Measurements from ENCODE around the gene SETD1A. TPM values are rescaled to one million over a fixed set of nuclear protein-coding genes. Genes with fewer than 3 reads are reported as not detected.
"Not testable (repeated sequence)": the region's sequence is repeated elsewhere in the genome, so short reads cannot be mapped to it uniquely, and the experiment has no call there.

The SETD1A gene
- total and polyA plus RNA-seq, 2 of the 4 experiments (the other 2 are of a cell fraction) = 0.54 to 5.8 TPM

DNA sequence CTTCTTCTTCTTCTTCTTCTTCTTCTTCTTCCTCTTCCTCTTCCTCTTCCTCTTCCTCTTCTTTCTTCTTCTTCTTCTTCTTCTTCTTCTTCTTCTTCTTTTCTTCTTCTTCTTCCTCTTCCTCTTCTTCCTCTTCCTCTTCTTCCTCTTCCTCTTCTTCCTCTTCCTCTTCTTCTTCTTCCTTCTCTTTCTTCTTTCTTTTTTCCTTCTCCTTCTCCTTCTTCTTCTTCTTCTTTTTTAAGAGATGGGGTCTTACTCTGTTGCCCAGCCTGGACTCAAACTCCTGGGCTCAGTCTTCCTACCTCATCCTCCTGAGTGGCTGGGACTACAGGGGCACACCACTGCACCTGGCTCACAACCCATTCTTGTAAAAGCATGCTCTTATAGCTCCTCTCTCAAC is 55.7 kb downstream of the SETD1A start:
- Histone ChIP-seq H3K79me1 (ENCODE audit: low read depth in 1 of 2, low read length in 2 of 2) (peaks cover 4 to 17% of the 10 kb centered on the region in 2 experiments; a peak in 3 of 4 replicates), H3K4me1 (ENCODE audit: control insufficient read depth, insufficient read depth, low read length) (peaks cover 17% of the 10 kb centered on the region)
- intact Hi-C loops (cut with micrococcal nuclease); H3K4me2 ChIP-seq (ENCODE audit: low read depth, low read length); H2BK5ac ChIP-seq (ENCODE audit: low read depth, low read length, poor library complexity, severe bottlenecking); in situ Hi-C loops (cut with MboI; ENCODE audit: low sequenced_read_pairs); DNase-seq; H2AK9ac ChIP-seq (replicated peaks; ENCODE audit: low read depth, low read length, poor library complexity); POLR2A ChIA-PET (ENCODE audit: unreplicated experiment); H2BK20ac ChIP-seq (ENCODE audit: low read depth, low read length); H2BK120ac ChIP-seq (ENCODE audit: low read depth, low read length); H3K36me3 ChIP-seq (ENCODE audit: control insufficient read depth, insufficient read depth, low read length); H4K5ac ChIP-seq (ENCODE audit: low read depth, low read length); H3K27ac ChIP-seq (ENCODE audit: insufficient read depth, low read length); H2AFZ ChIP-seq (replicated peaks; ENCODE audit: low read length, poor library complexity); H3K9me3 ChIP-seq (ENCODE audit: control insufficient read depth, insufficient read depth, low read length); H3K14ac ChIP-seq (replicated peaks; ENCODE audit: low read depth, low read length); H3K4ac ChIP-seq (ENCODE audit: low read depth, low read length); H3K56ac ChIP-seq (ENCODE audit: extremely low read depth, insufficient read depth, low read length); H4K8ac ChIP-seq (ENCODE audit: low read depth in 2 of 2, low read length in 2 of 2); ATAC-seq (ENCODE audit: low read depth); BruUV-seq (replicated peaks); dilution Hi-C loops (cut with HindIII; ENCODE audit: low sequenced_read_pairs, unreplicated experiment); H3K9me1 ChIP-seq (ENCODE audit: insufficient read depth, low read length); H2AK5ac ChIP-seq (ENCODE audit: low read depth, low read length); H4K91ac ChIP-seq (ENCODE audit: insufficient read depth, low read depth, low read length); CTCF ChIA-PET; H2BK15ac ChIP-seq (ENCODE audit: low read depth, low read length); H3K23ac ChIP-seq (ENCODE audit: low read depth, low read length); H3K27me3 ChIP-seq (ENCODE audit: control insufficient read depth, insufficient read depth, low read length); H3K9ac ChIP-seq (ENCODE audit: low read depth, low read length); H4K20me1 ChIP-seq (ENCODE audit: insufficient read depth, low read length); H3K18ac ChIP-seq (ENCODE audit: low read depth, low read length); H3K4me3 ChIP-seq (ENCODE audit: insufficient read depth, low read depth, low read length): not testable (repeated sequence)

All from IMR-90 (cell line).